Activated T-helper 1 cell treated with anti-CD3 and anti-CD28 coated beads, Interleukin-12 subunit alpha, Interleukin-12 subunit beta, Interleukin-2, Interleukin-4 antibody, amounts not matched to agents 30 ng/mL and 10 ng/mL and 1 ng/mL, durations not matched to agents 14 hours and 24 hours and 36 hours (primary cell): Measurements from ENCODE around the gene EDA2R. TPM values are rescaled to one million over a fixed set of nuclear protein-coding genes. Genes with fewer than 3 reads are reported as not detected.

Experiments
- DNase-seq: peaks from one replicate; pipeline ENCODE4 v3.0.0; 2021; ENCODE audit warnings: low spot score
- H3K27ac Mint-ChIP-seq: one replicate; pipeline ENCODE4 v1.8.0; 2021; ENCODE audit warnings: mild to moderate bottlenecking, mixed read lengths
- H3K27me3 Mint-ChIP-seq: one replicate; pipeline ENCODE4 v1.8.0; 2022; ENCODE audit warnings: mild to moderate bottlenecking, moderate library complexity, mixed read lengths; ENCODE audit not compliant: insufficient read depth
- H3K36me3 Mint-ChIP-seq: one replicate; pipeline ENCODE4 v1.8.0; 2021; ENCODE audit warnings: low read depth, mixed read lengths
- H3K4me1 Mint-ChIP-seq: one replicate; pipeline ENCODE4 v1.8.0; 2021; ENCODE audit warnings: low read depth, mixed read lengths
- H3K4me3 Mint-ChIP-seq: one replicate; pipeline ENCODE4 v1.8.0; 2021; ENCODE audit warnings: mild to moderate bottlenecking, moderate library complexity, mixed read lengths
- H3K9me3 Mint-ChIP-seq: one replicate; pipeline ENCODE4 v1.8.0; 2021; ENCODE audit warnings: mixed read lengths
- intact Hi-C: fragments of 100-400 bp; cut with micrococcal nuclease; formaldehyde crosslinking; loops from one replicate; pipeline ENCODE4 v1.15.1; 2024
- total RNA-seq: library from RNA; stranded (reverse); gene quantifications from 2 replicates; pipeline ENCODE4 v1.2.3, GENCODE V29; 2022

The EDA2R gene
- total RNA-seq, 1 donor from 2014 or later, result 3.8 TPM

DNA sequence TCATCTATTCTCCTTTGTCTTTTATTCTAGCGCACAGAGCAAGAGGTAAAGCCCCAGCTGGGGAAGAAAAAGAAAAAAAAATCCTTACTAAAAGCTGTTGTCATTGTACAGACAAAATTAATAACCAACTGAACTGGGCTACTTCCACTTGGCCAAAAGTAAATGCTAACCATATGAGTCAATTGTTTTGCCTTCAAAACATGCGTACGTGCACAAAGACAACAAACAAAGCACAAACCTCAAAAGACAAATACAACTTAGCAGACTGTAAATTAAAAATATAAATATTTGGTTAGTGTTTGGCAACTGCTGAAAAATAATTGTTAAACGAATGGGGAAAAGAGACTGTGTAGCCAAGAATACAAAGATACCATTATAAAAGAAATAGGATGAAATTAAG is 5.9 kb downstream of the EDA2R start:
- Mint-ChIP-seq H3K27me3 (no peaks in the 10 kb centered on the region), H3K27ac (no peak overlapping the region), H3K4me1 (peaks cover 11% of the 10 kb centered on the region), H3K36me3 (peaks cover 3% of the 10 kb centered on the region), H3K4me3 (no peak overlapping the region), H3K9me3 (no peaks in the 10 kb centered on the region)
- intact Hi-C loops, result no loop called here
- no peak for DNase-seq

GRCh38 chrX:66632473-66632872 is 6.4 kb downstream of the EDA2R start:
- no peak overlapping the region for H3K27ac Mint-ChIP-seq
- H3K4me1 Mint-ChIP-seq, result peaks cover 16% of the 10 kb centered on the region
- H3K9me3 Mint-ChIP-seq, result no peaks in the 10 kb centered on the region

DNA sequence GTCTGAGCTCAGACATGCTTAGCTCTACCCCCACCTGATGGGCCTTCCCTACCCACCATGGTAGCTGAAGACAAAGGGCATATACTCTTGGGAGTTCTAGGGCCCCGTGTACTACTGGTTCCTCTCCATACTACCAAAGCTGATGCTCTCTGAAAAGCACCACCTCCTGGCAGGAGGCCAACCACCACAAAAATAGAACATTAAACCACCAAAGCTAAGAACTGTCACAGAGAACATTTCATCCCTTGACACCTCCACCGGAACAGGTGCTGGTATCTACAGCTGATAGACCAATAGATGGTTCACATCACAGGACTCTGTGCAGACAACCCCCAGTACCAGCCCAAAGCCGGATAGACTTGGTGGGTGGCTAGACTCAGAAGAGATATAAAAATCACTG is 13.4 kb downstream of the EDA2R start:
- intact Hi-C loops, result no loop called here
- Mint-ChIP-seq H3K9me3 (no peaks in the 10 kb centered on the region), H3K27ac (no peak overlapping the region), H3K27me3 (no peaks in the 10 kb centered on the region), H3K4me1 (peaks cover 13% of the 10 kb centered on the region), H3K4me3 (no peak overlapping the region), H3K36me3 (peaks cover 1% of the 10 kb centered on the region)
- no peak for DNase-seq

More at GRCh38 chrX:66632473-66632872, 6.4 kb downstream of the EDA2R start:
- intact Hi-C loops, result no loop called here
- no peak for DNase-seq
- Mint-ChIP-seq H3K36me3 (peaks cover 3% of the 10 kb centered on the region), H3K27me3 (no peaks in the 10 kb centered on the region), H3K4me3 (no peak overlapping the region)

DNA sequence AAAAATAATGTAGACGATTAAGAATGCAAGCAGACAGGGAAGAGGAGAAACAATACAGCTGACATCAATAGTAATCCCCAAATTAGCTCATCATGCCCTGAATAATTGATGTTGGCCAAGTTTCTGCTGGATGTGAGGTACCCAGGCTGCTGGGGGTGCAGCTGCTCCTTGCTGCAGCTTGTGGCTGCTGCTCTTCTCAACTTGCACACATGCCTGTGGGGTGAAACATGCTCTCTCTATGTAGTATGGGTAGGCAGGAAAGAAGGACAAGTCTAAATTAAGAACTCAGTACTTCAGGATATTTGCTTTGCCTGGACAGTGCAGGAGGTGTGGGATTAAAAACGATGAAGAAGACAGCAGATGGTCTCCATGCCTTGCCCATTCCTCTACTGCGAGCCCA is 16.7 kb downstream of the EDA2R start:
- no peak for DNase-seq
- Mint-ChIP-seq H3K4me1 (peaks cover under 1% of the 10 kb centered on the region), H3K27me3 (no peaks in the 10 kb centered on the region), H3K4me3 (no peak overlapping the region), H3K9me3 (no peaks in the 10 kb centered on the region), H3K27ac (no peak overlapping the region), H3K36me3 (no peaks in the 10 kb centered on the region)
- intact Hi-C loops, result no loop called here

DNA sequence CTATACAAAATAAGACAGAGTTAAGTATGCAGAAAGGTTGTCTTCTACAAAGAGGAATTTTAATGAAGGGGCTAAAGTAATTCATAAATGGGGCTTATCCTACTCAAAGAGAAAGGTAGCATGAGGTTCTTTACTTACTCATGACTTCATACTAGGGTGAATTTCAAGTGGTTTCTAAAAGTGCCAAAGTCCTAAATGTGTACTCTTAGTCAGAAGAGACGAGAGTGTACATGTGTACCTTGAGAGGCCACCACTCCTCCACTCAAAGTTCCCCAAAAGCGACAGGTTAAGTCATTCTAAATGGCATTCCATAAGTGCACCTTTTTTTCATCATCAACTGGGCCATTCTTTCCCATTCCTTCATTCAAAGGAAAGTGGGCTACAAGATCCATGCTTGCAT is 21.9 kb downstream of the EDA2R start:
- intact Hi-C loops, result no loop called here
- DNase-seq, result no peak
- Mint-ChIP-seq H3K36me3 (peaks cover 3% of the 10 kb centered on the region), H3K4me1 (no peaks in the 10 kb centered on the region), H3K27ac (no peak overlapping the region), H3K9me3 (no peaks in the 10 kb centered on the region), H3K4me3 (no peak overlapping the region), H3K27me3 (no peaks in the 10 kb centered on the region)

- Mint-ChIP-seq H3K4me1 (no peaks in the 10 kb centered on the region), H3K4me3 (no peak overlapping the region), H3K9me3 (peaks cover 5% of the 10 kb centered on the region), H3K27ac (no peak overlapping the region), H3K27me3 (no peaks in the 10 kb centered on the region), H3K36me3 (peaks cover 2% of the 10 kb centered on the region)
- intact Hi-C loops, result no loop called here
- no peak for DNase-seq
These were observed 36.4 kb downstream of the EDA2R start for GRCh38 chrX:66602381-66602938.

DNA sequence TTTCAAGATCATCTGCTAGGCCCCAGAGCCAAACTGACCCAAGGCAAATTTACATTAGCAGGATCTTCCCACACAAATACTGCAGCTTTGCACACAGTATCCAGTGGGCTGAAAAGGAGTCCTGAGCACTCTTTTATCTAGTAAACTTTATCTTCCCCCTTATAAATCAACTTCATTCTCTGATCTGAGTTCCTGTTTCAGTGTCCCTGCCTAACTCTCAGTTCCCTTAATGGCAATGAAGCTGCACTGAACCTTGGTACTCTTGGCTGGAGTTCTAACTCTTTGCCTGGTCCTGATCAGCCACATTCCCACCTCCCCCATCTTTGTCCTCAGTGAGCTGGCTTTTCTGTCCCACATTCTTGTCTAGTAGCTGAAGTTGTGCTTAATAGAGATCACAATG is 37.4 kb downstream of the EDA2R start:
- no peaks in the 10 kb centered on the region for H3K9me3 Mint-ChIP-seq
- H3K4me1 Mint-ChIP-seq, result no peaks in the 10 kb centered on the region
- intact Hi-C loops, result no loop called here
- no peak for DNase-seq
- no peaks in the 10 kb centered on the region for H3K27me3 Mint-ChIP-seq
- H3K4me3 Mint-ChIP-seq, result no peak overlapping the region
- H3K27ac Mint-ChIP-seq, result no peak overlapping the region
- H3K36me3 Mint-ChIP-seq, result peaks cover 4% of the 10 kb centered on the region

DNA sequence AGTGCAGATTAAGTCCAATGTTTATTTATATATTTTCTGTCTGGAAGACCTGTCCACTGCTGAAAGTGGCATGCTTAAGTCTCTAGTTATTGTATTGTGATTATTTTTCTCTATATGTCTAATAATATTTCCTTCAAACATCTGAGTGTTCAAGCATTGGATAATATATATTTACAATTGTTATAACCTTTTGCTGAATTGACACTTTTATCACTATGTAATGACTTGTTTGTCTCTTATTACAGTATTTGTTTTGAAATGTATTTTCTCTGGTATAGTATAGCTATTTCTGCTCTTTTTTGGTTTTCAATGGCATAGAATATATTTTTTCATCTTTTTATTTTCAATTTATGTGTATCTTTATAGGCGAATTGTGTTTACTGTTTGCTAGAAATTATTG is 59.7 kb downstream of the EDA2R start:
- Mint-ChIP-seq H3K27me3 (no peaks in the 10 kb centered on the region), H3K4me1 (no peaks in the 10 kb centered on the region), H3K9me3 (no peaks in the 10 kb centered on the region), H3K27ac (no peak overlapping the region), H3K4me3 (no peak overlapping the region), H3K36me3 (no peaks in the 10 kb centered on the region)
- DNase-seq, result no peak
- intact Hi-C loops, result no loop called here

DNA sequence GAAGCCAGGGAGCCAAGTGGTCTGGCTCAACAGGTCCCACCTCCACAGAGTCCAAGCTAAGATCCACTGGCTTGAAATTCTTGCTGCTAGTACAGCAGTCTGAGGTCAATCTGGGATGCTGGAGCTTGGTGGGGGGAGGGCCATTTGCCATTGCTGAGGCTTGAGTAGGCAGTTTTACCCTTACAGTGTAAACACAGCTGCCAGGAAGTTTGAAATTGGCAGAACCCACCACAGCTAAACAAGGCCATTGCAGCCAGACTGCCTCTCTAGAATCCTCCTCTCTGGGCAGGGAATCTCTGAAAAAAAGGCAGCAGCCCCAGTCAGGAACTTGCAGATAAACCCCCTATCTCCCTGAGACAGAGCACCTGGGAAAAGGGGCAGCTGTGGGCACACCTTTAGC is 84.9 kb downstream of the EDA2R start:
- H3K27me3 Mint-ChIP-seq, result peaks cover 2% of the 10 kb centered on the region
- no peak overlapping the region for H3K27ac Mint-ChIP-seq
- no peak overlapping the region for H3K4me3 Mint-ChIP-seq
- no peaks in the 10 kb centered on the region for H3K4me1 Mint-ChIP-seq
- no peak for DNase-seq
- H3K9me3 Mint-ChIP-seq, result peaks cover 6% of the 10 kb centered on the region
- intact Hi-C loops, result no loop called here
- H3K36me3 Mint-ChIP-seq, result no peaks in the 10 kb centered on the region

GRCh38 chrX:66547847-66548369 is 91.0 kb downstream of the EDA2R start:
- peaks cover 2% of the 10 kb centered on the region for H3K27me3 Mint-ChIP-seq
- no peaks in the 10 kb centered on the region for H3K9me3 Mint-ChIP-seq
- intact Hi-C loops, result no loop called here
- no peak for DNase-seq
- H3K4me3 Mint-ChIP-seq, result no peak overlapping the region
- H3K27ac Mint-ChIP-seq, result no peak overlapping the region
- no peaks in the 10 kb centered on the region for H3K4me1 Mint-ChIP-seq
- no peaks in the 10 kb centered on the region for H3K36me3 Mint-ChIP-seq
